Stomach (tissue), 4 donors: ENCODE measurements around the gene ATOH7.

Source experiments
- CTCF ChIP-seq, 7 experiments: fragments of 450-650 bp in 4 of 7; fragments of 200-600 bp in 3 of 7; sonication (generic) in 3 of 7; IDR thresholded peaks; one replicate each; pipeline ENCODE4 v1.5.1; 2016 to 2019; ENCODE audit warnings: antibody characterized with exemption in 7 of 7, control low read depth in 2 of 7, mild to moderate bottlenecking in 1 of 7
- EP300 ChIP-seq: sonication (generic); formaldehyde crosslinking; IDR thresholded peaks from one replicate; pipeline ENCODE4 v1.6.1; 2017; ENCODE audit warnings: antibody characterized with exemption
- POLR2A ChIP-seq, 4 donors: fragments of 450-650 bp; IDR thresholded peaks; one replicate each; pipeline ENCODE4 v1.6.1; 2016; ENCODE audit warnings: antibody characterized with exemption in 4 of 4, control low read depth in 2 of 4, mild to moderate bottlenecking in 1 of 4, moderate library complexity in 1 of 4
- POLR2AphosphoS5 ChIP-seq, 3 donors: sonication (generic); formaldehyde crosslinking; IDR thresholded peaks; one replicate each; pipeline ENCODE4 v1.6.1; 2016; ENCODE audit warnings: antibody characterized with exemption in 3 of 3

GRCh38 chr10:68276224-68276623 is 44.3 kb upstream of the ATOH7 start:
- TF ChIP-seq CTCF (IDR thresholded peaks at IDR 0.05): no peak
- TF ChIP-seq POLR2AphosphoS5 (IDR thresholded peaks at IDR 0.05): no peak
- TF ChIP-seq POLR2A (IDR thresholded peaks at IDR 0.05): no peak
- no peak for TF ChIP-seq EP300
